Lower lobe of right lung (tissue), 2 donors: ENCODE results near the gene FGA. TPM values are rescaled to one million over a fixed set of nuclear protein-coding genes. Genes with fewer than 3 reads are reported as not detected.

Experiments
- ATAC-seq, 2 donors: fragments of 200-7000 bp; cut with Tn5 transposase; one replicate each; pipeline ENCODE4 v1.9.1; 2020 to 2022; ENCODE audit warnings: mild to moderate bottlenecking in 2 of 2, moderate library complexity in 2 of 2
- DNase-seq: peaks from one replicate; pipeline ENCODE4 v3.0.0-alpha.2; 2020
- H3K27ac ChIP-seq: fragments of 200-600 bp; one replicate; pipeline ENCODE4 v1.8.0; 2022
- H3K27me3 ChIP-seq: fragments of 200-600 bp; one replicate; pipeline ENCODE4 v1.8.0; 2022; ENCODE audit warnings: low read depth
- H3K36me3 ChIP-seq: fragments of 200-600 bp; one replicate; pipeline ENCODE4 v1.8.0; 2022; ENCODE audit warnings: mild to moderate bottlenecking
- H3K4me1 ChIP-seq: fragments of 200-600 bp; one replicate; pipeline ENCODE4 v1.8.0; 2022
- H3K4me3 ChIP-seq: fragments of 200-600 bp; one replicate; pipeline ENCODE4 v1.8.0; 2022; ENCODE audit warnings: mild to moderate bottlenecking
- H3K9me3 ChIP-seq: fragments of 200-600 bp; one replicate; pipeline ENCODE4 v1.8.0; 2022
- intact Hi-C: fragments of 100-400 bp; cut with DNase I; formaldehyde crosslinking; loops from one replicate; pipeline ENCODE4 v1.11.0; 2022
- total RNA-seq: library from RNA; stranded (reverse); fragmentation: NEBNext Ultra II Directional; extraction: Animal tissue kit (Norgen Biotek cat#: 25700); gene quantifications from one replicate; pipeline ENCODE4 v1.2.1, GENCODE V29; 2021
- TF ChIP-seq, protein P1 (sequence below): fragments of 200-600 bp; IDR thresholded peaks from one replicate; pipeline ENCODE4 v1.8.0; 2022; ENCODE audit warnings: antibody characterized with exemption, mild to moderate bottlenecking
- donor health status: DM: no; HTN: yes; CAD: no; lungs with severe emphysema.

FGA gene
- total RNA-seq, 1 donor from 2014 or later, result 35.4 TPM

DNA sequence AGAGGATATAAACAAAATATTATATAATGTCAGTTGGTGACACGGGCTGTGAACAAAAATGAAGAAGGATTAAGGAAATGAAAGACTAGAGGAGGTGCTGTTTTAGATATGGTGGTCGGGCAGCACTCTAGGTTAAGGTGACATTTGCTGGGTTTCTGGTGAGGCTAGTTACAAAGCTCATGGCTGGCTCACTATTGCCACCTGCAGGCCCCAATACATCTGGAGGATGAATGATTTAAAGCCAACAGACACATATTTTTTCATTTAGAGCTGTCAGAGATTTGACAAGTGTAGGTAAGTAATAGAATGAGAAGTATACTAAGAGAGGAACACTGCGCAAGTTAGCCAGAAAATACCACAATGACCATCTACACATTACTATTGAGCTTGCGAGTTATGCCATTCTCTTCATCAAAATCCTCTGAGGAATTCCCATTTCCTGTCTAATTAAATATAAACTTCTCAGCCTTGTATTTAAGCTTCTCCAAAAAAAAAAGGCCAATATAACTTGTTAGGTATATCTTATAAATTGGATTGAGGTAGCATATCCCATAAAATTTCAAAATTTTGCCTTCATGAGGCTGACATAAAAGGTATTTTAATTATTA, 28.3 kb upstream of the FGA start:
- Histone ChIP-seq H3K27ac (no peak overlapping the region), H3K9me3 (no peaks in the 10 kb centered on the region), H3K27me3 (no peaks in the 10 kb centered on the region), H3K36me3 (no peaks in the 10 kb centered on the region), H3K4me1 (no peaks in the 10 kb centered on the region), H3K4me3 (no peak overlapping the region)
- DNase-seq (peak; percentile 65), ATAC-seq (peak; percentile 61 to 76)
- TF ChIP-seq, protein P1, sequence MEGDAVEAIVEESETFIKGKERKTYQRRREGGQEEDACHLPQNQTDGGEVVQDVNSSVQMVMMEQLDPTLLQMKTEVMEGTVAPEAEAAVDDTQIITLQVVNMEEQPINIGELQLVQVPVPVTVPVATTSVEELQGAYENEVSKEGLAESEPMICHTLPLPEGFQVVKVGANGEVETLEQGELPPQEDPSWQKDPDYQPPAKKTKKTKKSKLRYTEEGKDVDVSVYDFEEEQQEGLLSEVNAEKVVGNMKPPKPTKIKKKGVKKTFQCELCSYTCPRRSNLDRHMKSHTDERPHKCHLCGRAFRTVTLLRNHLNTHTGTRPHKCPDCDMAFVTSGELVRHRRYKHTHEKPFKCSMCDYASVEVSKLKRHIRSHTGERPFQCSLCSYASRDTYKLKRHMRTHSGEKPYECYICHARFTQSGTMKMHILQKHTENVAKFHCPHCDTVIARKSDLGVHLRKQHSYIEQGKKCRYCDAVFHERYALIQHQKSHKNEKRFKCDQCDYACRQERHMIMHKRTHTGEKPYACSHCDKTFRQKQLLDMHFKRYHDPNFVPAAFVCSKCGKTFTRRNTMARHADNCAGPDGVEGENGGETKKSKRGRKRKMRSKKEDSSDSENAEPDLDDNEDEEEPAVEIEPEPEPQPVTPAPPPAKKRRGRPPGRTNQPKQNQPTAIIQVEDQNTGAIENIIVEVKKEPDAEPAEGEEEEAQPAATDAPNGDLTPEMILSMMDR, result peak; percentile 59
- intact Hi-C loops, result loop anchor here (10.0 kb wide), 1 partner anchor 64 kb away; the partner anchor contains the start of gene PLRG1

DNA sequence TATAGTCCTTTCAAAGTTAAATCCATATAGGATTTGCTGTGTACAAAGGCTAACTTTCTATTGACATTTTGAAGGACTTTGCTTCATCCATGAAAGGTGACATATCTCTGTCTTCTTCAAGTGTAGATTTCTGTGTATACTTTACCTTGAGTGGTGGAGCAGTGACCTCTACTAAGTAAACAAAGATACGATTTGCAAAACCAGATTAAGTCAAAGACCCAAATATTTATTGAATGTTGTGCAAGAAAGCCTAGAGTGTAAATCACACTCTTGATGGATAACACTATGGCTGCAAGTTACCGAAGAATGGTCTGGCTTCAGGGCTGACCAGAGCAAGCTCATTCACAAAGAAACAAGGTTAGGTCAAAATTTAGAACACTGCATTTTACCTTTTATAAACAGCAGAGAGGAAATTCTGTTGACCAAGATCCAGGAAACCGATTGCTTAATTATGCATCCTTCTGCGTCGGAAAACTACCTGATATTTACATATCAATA, 27.3 kb upstream of the FGA start:
- ATAC-seq (peak in 1 of 2 donors; percentile 12), DNase-seq (no peak)
- no peaks in the 10 kb centered on the region for H3K27me3 ChIP-seq
- TF ChIP-seq, protein P1, result no peak
- intact Hi-C loops, result loop anchor here (10.0 kb wide), 1 partner anchor 63 kb away; the partner anchor contains the start of gene PLRG1
- H3K36me3 ChIP-seq, result no peaks in the 10 kb centered on the region
- no peaks in the 10 kb centered on the region for H3K4me1 ChIP-seq
- H3K9me3 ChIP-seq, result no peaks in the 10 kb centered on the region
- no peak overlapping the region for H3K4me3 ChIP-seq
- no peak overlapping the region for H3K27ac ChIP-seq

DNA sequence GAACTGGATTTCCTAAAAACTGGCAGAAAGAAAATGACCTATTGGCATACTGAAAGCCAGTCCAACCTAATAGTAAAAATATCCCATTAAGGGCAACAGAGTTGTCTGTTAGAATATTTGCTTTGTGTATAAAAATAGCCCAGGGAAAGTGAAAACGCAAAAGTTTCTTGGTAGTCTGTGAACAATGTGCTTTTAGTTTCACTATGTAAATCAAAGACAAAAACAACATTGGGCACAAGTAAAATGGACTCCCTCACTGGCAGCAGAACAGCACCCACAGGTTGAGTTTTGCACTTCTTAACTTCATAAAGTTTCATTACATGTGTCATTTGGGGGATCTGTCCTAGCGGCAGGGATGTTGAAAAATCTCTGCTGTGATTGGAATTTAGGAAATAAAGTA, 26.2 kb upstream of the FGA start:
- ATAC-seq (no peak), DNase-seq (no peak)
- Histone ChIP-seq H3K27ac (no peak overlapping the region), H3K4me1 (no peaks in the 10 kb centered on the region), H3K27me3 (no peaks in the 10 kb centered on the region), H3K4me3 (no peak overlapping the region), H3K9me3 (no peaks in the 10 kb centered on the region), H3K36me3 (no peaks in the 10 kb centered on the region)
- TF ChIP-seq, protein P1, result no peak
- intact Hi-C loops, result loop anchor here (10.0 kb wide), 1 partner anchor 62 kb away; the partner anchor contains the start of gene PLRG1

DNA sequence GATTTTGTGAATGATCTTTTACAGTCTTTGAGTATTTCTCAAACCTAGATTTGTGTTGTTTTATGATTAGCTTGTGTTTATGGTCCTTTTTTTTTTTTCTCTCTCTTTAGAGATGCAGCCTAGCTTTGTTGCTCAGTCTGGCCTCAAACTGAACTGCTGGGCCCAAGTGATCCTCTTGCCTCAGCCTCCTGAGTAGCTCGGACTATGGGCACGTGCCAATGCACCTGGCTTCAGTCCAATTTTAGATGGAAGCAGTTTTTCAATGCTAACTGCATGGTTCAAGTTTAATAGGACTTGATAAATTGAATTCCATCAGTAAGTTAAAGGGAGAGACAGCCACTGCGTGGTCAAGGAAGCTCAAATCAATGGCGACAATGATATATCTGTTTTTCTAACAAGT, 25.7 kb upstream of the FGA start:
- TF ChIP-seq, protein P1, result no peak
- intact Hi-C loops, result loop anchor here (10.0 kb wide), 1 partner anchor 61 kb away; the partner anchor contains the start of gene PLRG1
- no peak for ATAC-seq
- Histone ChIP-seq H3K4me3 (no peak overlapping the region), H3K27ac (no peak overlapping the region), H3K27me3 (no peaks in the 10 kb centered on the region), H3K9me3 (no peaks in the 10 kb centered on the region), H3K4me1 (no peaks in the 10 kb centered on the region), H3K36me3 (no peaks in the 10 kb centered on the region)
- DNase-seq, result no peak

DNA sequence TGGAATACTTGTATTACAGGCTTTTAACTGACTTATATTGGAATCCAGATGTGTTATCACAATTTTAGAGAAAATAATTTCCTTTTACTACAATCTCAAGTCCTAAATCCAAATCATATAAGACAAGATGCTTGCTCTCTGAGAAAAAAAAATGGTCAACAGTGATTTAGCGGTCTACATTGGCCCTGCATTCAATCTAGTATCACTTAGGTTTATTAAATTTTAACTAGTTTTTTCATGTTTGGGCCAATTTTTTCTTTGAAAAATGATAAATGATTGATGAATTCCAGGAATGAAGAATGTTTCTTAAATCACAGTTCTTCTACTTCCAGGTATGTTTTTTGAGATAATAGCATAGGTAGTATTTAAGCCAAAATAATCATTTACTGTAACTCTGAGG, 24.7 kb upstream of the FGA start:
- TF ChIP-seq, protein P1, result no peak
- H3K9me3 ChIP-seq, result no peaks in the 10 kb centered on the region
- no peaks in the 10 kb centered on the region for H3K4me1 ChIP-seq
- ATAC-seq (no peak), DNase-seq (no peak)
- no peaks in the 10 kb centered on the region for H3K36me3 ChIP-seq
- no peaks in the 10 kb centered on the region for H3K27me3 ChIP-seq
- intact Hi-C loops, result loop anchor here (10.0 kb wide), 1 partner anchor 60 kb away; the partner anchor contains the start of gene PLRG1
- H3K27ac ChIP-seq, result no peak overlapping the region
- no peak overlapping the region for H3K4me3 ChIP-seq
